ENCODE measurements around the gene MPI. TPM values are rescaled to one million over a fixed set of nuclear protein-coding genes. Genes with fewer than 3 reads are reported as not detected.

MPI gene
- total and polyA plus RNA-seq, 10 of the 15 experiments (the other 5 are each of a cell fraction or from before 2014, with no cell fraction given): 35.6 to 93.9 (median 44.1) TPM

- TF ChIP-seq CEBPZ (IDR thresholded peaks at IDR 0.05; ENCODE audit: low read depth, low read length) (no peak), EED (IDR thresholded peaks at IDR 0.05; ENCODE audit: low read depth) (no peak), E2F8 (IDR thresholded peaks at IDR 0.05; ENCODE audit: low read depth, partially characterized antibody) (no peak), SIN3A (IDR thresholded peaks at IDR 0.05; ENCODE audit: low read depth, low read length) (no peak), SRF (IDR thresholded peaks at IDR 0.05; ENCODE audit: low read depth in 2 of 2, low read length in 2 of 2) (no peak), CHD1 (IDR thresholded peaks at IDR 0.05; ENCODE audit: low read depth, low read length) (no peak), CREB1 (IDR thresholded peaks at IDR 0.05; ENCODE audit: low read depth) (no peak), PML (IDR thresholded peaks at IDR 0.05; ENCODE audit: low read length) (no peak), ESRRA (IDR thresholded peaks at IDR 0.05; ENCODE audit: low read length) (no peak), SREBF1 (IDR thresholded peaks at IDR 0.05; ENCODE audit: low read length) (no peak), HSF1 (IDR thresholded peaks at IDR 0.05; ENCODE audit: low read depth, low read length) (no peak), IRF3 (IDR thresholded peaks at IDR 0.05) (no peak)
Observed at GRCh38 chr15:74888716-74889115, 1.1 kb upstream of the MPI start (continued).

Measured in GM12878 (cell line).